GM10266 (cell line): ENCODE results near the gene AQR.
"Not testable (repeated sequence)": the region's sequence is repeated elsewhere in the genome, so short reads cannot be mapped to it uniquely, and the experiment has no call there.

Source experiments
- DNase-seq: peaks from one replicate; pipeline ENCODE4 v3.0.0; 2012; ENCODE audit errors: extremely low spot score
- CTCF ChIP-seq: IDR thresholded peaks from 2 replicates; pipeline ENCODE4 v1.5.1; 2012; ENCODE audit warnings: mild to moderate bottlenecking, low read depth; ENCODE audit not compliant: control insufficient read depth, insufficient read depth; ENCODE audit errors: missing control alignments

Gene AQR

GRCh38 chr15:34986771-34987480 lies 17.4 kb upstream of the AQR start:
- no peak for TF ChIP-seq CTCF
- no peak for DNase-seq

DNA sequence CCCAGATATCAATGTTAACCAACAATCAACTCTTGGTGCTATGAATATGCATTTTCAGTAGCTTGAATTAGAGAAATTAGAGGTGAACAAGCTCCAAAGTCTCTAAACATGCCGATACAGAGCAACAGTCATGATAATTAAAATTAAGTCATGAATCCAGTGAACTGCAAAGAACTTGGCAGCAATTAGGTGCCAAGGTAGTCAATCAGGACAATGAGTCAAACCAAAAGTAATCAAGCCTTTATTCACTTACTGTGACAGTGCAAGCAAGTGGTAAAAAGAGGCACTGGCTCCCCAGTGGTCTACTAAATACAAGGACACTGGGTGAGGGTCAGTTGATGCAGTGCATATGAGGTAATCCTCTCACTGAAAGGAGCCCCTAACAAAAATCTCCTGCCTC lies 16.8 kb upstream of the AQR start:
- no peak for DNase-seq
- no peak for TF ChIP-seq CTCF

DNA sequence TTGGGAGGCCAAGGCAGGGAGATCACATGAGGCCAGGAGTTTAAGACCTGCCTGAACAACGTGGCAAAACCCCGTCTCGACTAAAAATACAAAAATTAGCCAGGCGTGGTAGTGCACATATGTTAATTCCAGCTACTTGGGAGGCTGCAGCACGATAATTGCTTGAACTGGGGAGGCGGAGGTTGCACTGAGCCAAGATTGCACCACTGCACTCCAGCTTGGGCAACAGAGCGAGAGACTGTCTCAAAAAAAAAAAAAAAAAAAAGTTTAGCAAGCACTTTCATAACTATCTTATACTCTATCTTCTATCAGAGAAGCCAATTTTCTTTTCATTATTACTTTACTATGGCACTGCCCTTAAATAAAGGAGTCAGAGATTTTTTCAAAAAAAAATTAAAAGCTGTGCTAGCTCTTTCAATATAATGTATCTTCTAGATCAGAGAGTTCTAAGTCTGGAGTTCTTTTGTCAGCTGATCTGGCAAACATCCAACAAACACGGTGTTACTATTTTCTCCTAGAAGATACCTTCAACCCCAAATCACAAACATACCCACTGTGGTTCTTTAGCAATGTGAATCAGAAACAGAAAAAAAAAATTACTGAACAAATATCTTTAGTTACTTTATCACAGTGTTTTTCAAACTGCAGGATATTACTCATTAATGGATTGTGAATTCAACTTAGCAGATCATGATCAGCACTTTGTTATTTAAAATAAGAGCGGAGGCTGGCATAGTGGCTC lies 15.5 kb upstream of the AQR start:
- no peak for DNase-seq
- TF ChIP-seq CTCF = no peak

GRCh38 chr15:34976743-34977142 lies 7.2 kb upstream of the AQR start:
- no peak for TF ChIP-seq CTCF
- no peak for DNase-seq

GRCh38 chr15:34976073-34976472 lies 6.5 kb upstream of the AQR start:
- no peak for DNase-seq
- no peak for TF ChIP-seq CTCF

- DNase-seq = no peak
- no peak for TF ChIP-seq CTCF
Measured at GRCh38 chr15:34973512-34973911, 4.0 kb upstream of the AQR start.

GRCh38 chr15:34970098-34970643 lies 629 bp upstream of the AQR start:
- DNase-seq = not testable (repeated sequence)

- no peak for DNase-seq
- TF ChIP-seq CTCF = no peak
Measured at GRCh38 chr15:34964277-34964676, 5.3 kb downstream of the AQR start.
